Superior temporal gyrus (tissue), 1 donor: Measurements from ENCODE around the gene PIM3.

Source experiments
- DNase-seq: peaks from one replicate; pipeline ENCODE4 v3.0.0-alpha.2; 2016; ENCODE audit errors: extremely low spot score

The PIM3 gene

GRCh38 chr22:49955581-49956417 is 4.8 kb upstream of the PIM3 start:
- no peak for DNase-seq

DNA sequence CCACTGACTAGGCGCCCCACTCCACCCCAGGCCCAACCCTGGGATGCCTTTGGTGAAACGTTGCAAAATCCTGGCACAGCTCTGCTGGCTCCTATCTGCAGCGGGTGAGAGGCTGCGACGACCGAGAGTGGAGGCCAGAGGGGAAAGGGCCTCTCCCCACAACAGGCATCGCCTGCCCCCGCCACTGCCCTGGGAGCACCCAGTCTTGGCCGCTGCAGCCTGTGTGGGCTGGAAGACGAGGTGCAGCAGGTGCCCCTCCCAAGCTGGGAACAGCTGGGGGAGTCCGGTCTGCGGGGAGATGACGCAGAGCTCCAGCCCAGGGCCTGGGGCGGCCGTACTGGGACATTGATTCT is 4.2 kb upstream of the PIM3 start:
- DNase-seq: no peak

DNA sequence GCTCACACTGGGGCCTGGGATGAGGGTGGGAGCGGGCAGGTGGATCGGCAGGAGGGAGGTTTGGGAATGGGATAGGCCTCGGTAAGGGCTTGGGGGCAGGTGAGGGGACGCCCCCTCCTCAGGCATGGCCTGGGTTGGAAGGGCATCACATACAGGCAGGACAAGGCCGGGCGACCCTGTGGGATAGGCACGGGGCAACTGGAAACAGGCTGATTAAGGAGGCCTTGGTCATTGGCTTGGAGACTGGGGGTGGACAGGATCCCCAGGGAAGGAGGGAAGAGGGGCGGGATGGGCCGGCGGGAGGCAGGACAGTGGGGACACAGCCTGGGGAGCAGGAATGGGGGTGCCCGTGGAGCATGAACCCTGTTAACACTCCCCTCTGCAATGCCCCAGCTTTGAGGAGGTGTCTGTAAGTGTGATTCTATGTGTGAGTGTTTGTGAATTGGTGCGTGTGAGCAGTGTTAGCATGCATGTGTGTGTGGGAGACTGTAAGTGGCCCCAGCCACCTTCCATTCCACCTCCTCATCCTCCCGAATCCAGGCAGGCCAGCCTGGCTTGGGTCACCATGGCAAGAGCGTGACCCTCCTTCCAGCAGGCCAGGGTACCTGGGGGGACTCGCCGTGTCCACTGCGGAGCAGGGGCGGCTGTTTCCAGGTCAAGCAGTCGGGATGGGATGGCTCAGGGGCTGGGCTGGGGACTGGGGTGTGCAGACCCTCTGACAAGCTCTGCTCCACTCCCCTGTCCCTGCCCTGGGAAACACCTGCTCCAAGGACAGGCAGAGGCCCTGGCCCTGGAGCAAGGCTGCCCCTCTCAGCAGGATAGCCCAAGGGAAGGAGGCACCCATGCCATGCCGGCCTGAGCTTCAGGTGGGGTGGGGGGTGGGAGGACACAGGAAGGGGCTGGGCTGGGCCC is 3.4 kb upstream of the PIM3 start:
- no peak for DNase-seq

DNA sequence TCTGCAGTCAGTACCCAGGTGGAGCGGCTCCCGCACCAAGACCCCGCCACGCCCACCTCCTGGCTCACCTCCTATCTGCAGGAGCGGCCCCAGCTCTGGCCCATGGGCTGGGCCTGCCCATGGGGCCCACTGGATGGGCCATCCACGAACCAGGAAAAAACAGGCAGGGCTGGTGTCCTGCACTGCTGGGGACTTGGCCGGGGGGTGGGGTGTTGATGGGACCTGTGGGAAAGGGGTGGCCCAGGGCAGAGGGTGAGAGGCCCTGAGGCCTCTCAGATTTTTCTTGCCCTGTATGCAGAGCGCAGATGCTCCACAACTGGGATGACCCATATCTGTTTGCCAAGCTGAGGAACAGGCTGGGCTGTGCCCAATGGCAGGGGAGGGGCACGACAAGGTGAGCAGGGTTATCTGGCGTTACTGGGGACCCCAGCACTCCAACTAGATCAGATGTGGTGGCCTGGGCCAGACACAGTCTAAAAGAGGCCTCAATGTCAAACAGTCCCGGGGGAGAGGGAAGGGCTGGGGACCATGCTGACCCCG is 2.7 kb upstream of the PIM3 start:
- DNase-seq: no peak

DNA sequence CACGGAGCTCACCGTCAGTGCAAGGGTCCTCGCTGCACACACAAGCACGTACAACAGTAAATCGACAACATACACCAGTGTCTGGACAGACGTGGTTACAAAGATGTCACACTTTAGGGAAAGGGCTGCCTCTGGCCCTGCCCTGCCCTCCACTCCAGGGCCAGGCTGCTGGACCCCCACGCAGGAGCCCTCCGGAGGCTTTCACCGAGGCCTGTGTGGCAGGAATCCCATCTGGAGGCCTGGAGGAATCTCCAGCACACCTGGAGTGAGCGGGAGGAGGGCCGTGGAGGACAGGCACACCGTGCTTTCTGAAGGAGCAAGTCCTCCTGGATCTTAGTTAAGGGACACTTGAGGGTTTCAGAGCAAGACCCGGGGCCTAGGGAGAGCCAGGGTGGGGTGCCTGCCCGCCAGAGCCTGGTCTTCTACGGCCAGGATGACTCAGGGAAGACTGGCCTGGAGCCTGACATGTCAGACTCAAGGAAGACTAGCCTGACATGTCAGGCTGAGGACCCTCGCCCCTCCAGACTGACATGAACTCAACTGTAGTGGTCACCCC is 2.1 kb upstream of the PIM3 start:
- no peak for DNase-seq

DNA sequence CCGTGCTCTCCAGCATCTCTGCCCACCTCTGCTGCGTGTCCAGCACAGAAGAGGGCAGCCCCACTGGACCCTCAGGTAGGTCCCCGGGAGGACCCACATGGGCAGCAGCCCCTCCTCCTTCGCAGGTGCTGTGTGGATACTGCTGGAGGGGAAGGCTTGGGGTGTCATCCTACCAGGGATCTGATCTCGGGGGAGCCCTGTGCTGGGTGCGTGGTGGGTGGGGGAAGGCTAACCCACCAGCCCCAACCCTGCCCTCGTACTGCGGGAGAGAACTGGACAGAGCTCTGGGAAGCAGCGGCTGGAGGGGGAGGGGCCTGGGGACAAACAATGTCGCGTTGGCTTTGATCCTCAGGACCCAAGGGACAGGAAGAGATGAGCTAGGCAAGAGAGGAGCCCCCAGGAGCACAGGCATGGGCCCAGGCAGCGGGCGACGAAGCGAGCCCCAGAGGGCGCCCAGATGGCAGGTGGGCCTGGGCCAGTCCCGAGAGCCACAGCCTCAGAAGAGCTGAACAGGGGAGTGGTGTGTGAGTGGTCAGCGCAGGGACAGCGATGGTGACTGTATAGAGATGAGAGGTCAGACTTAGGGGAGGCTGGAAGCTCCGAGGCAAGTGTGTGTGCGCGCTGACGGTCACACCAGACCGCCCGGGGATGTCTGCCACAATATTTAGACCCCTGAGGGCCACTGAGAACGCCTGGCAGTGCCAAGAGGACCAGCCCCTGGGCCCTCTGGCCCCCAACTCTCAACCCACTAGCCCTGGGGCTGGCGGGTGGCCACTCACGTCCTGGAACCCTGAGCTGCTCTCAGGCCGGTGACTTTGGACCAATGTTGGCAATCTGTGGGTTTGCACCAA is 1.4 kb upstream of the PIM3 start:
- DNase-seq: no peak

- DNase-seq: no peak
These were observed 802 bp upstream of the PIM3 start for GRCh38 chr22:49959782-49960158.

DNA sequence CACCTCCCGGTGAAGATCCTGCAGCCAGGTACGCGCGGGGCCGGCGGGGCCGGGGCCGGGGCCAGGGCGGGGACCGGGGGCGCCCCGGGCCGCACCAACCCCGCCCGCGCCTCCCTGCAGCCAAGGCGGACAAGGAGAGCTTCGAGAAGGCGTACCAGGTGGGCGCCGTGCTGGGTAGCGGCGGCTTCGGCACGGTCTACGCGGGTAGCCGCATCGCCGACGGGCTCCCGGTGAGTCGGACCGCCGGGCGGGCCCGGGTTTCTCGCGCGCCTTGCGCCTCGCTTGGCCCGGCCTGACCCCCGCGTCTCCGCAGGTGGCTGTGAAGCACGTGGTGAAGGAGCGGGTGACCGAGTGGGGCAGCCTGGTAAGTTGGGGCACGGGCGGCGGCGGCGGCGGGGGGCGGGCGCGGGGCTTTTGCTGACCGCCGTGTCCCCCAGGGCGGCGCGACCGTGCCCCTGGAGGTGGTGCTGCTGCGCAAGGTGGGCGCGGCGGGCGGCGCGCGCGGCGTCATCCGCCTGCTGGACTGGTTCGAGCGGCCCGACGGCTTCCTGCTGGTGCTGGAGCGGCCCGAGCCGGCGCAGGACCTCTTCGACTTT is 531 bp downstream of the PIM3 start:
- DNase-seq: no peak

- no peak for DNase-seq
These were observed 1.0 kb downstream of the PIM3 start for GRCh38 chr22:49961601-49962011.

DNA sequence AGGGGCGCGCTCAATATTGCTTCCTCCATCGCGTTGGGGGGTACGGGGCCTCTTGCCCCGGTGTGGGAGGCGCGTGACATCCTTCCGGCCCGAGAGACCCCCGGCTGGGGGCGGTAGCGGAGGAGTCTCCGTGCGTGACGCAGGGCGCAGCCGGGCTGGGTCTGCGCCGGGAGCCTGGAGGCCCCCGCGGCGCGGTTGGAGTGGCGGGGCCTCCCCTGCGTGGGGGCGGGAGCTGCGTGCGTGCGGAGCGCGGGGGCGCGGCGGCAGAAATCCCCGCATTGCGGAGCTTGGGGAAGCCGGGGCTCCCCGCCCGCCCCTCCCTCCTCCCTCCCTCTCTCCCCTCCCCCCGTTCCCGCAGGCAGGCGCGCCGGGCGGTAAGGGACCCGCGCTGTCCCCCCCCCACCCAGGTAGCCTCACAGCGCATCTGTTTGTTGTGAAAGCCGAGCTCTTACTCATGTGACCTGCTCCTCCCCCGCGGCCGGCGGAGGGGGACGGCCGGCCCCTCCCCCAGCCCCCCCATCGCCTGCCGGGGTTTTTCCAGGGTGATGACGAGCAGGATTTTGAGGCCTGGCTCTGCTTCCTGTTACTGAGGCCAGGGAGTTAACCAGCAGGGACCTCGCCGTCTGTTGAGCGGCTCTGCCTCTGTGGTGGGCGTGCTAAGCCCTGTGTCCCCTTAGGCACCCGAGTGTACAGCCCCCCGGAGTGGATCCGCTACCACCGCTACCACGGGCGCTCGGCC is 1.6 kb downstream of the PIM3 start:
- DNase-seq: peak; percentile 61

GRCh38 chr22:49962751-49963646 is 2.4 kb downstream of the PIM3 start:
- DNase-seq: no peak

DNA sequence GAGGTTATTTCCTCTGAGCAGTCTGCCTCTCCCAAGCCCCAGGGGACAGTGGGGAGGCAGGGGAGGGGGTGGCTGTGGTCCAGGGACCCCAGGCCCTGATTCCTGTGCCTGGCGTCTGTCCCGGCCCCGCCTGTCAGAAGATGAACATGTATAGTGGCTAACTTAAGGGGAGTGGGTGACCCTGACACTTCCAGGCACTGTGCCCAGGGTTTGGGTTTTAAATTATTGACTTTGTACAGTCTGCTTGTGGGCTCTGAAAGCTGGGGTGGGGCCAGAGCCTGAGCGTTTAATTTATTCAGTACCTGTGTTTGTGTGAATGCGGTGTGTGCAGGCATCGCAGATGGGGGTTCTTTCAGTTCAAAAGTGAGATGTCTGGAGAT is 3.1 kb downstream of the PIM3 start:
- no peak for DNase-seq

DNA sequence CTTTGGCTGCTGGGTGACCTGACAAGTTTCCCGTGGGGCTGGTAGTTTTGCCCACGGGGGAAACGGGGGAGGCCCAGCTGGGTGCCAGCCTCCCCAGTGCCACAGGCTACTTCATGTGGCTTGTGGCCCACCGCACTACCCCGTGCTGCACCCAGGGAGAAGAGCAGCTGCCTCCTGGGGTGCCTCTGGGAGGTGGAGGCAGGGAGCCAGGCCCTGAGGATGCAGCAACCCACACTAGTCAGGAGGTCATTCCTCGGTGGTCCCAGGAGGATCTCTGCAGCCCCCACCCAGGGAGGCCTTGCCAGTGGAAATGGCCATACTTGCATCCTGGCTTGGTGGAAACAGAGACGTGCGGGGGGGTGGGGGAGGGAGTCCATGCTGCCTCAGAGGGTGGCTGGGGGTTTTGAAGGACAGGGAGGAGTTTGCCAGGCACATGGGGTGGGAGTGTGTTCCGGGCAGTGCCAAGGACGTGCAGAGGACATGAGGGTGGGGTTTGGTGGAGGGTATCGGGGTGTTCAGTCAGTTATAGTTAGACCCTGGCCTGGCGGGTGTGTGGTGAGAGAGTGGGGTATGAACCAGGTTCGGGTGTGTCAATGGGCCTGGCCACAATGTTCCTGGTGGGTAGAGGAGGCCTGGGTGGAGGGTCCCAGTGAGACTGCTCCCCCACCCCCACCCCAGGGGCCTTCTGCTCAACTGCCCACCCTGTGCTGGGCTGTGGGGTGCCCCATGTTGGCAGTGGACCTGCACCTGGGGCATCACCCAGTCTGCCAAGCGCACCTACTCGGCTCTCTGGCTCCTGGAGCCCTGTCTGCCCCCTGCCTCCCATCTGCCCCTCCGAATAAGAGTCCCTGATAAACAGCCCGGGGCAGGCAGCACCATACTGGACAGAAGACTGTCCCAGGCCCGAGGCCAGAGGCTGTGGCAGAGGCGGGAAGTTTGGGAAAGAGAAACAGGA is 3.8 kb downstream of the PIM3 start:
- no peak for DNase-seq

GRCh38 chr22:49965091-49966040 is 4.8 kb downstream of the PIM3 start:
- no peak for DNase-seq

GRCh38 chr22:49966041-49966773 is 5.6 kb downstream of the PIM3 start:
- no peak for DNase-seq
